Fibroblast of lung (primary cell): ENCODE data around the gene ZNF708.

Source experiments
- CTCF ChIP-seq, 2 donors: IDR thresholded peaks in 1 of 2; conservative IDR thresholded peaks in 1 of 2; 1 replicate in 1 of 2; 2 replicates in 1 of 2; pipeline ENCODE4 v1.5.1; 2011 to 2012; ENCODE audit warnings: low read length in 2 of 2, control low read depth in 1 of 2, inconsistent platforms in 1 of 2, low read depth in 1 of 2, mild to moderate bottlenecking in 1 of 2
- EZH2 ChIP-seq: IDR thresholded peaks from 2 replicates; pipeline ENCODE4 v1.5.1; 2012; ENCODE audit warnings: low read length, control low read depth, mild to moderate bottlenecking; ENCODE audit errors: missing control alignments

- TF ChIP-seq CTCF (conservative IDR thresholded peaks at IDR 0.05 in 1 of 2, IDR thresholded peaks at IDR 0.05 in 1 of 2; ENCODE audit: low read depth in 1 of 2, low read length in 2 of 2) (no peak), EZH2 (no peak)
Measured at GRCh38 chr19:21314676-21315075, 14.5 kb downstream of the ZNF708 start.
